MM.1S (cell line): ENCODE measurements around the gene LAP3.
"Not testable (repeated sequence)": the region's sequence is repeated elsewhere in the genome, so short reads cannot be mapped to it uniquely, and the experiment has no call there.

Experiments used
- DNase-seq: peaks from one replicate; pipeline ENCODE4 v3.0.0-alpha.2; 2015
- H2AFZ ChIP-seq: fragments of 300-600 bp; sonication (generic); 2 replicates; pipeline ENCODE4 v1.6.0; 2016; ENCODE audit warnings: antibody characterized with exemption, low read length
- H3F3A ChIP-seq: fragments of 300-600 bp; sonication (generic); 2 replicates; pipeline ENCODE4 v1.6.1; 2016; ENCODE audit warnings: mild to moderate bottlenecking, antibody characterized with exemption, low read length, moderate library complexity, mixed read lengths; ENCODE audit not compliant: insufficient read depth
- H3K27ac ChIP-seq: fragments of 300-600 bp; sonication (generic); 2 replicates; pipeline ENCODE4 v1.5.1; 2016; ENCODE audit warnings: mild to moderate bottlenecking, low read length
- H3K27me3 ChIP-seq: fragments of 300-600 bp; sonication (generic); replicated peaks from 2 replicates; pipeline ENCODE4 v1.6.0; 2016; ENCODE audit warnings: low read length; ENCODE audit not compliant: insufficient read depth
- H3K36me3 ChIP-seq: fragments of 300-600 bp; sonication (generic); replicated peaks from 2 replicates; pipeline ENCODE4 v1.6.1; 2016; ENCODE audit warnings: mild to moderate bottlenecking, low read length, mixed read lengths; ENCODE audit not compliant: insufficient read depth
- H3K4me1 ChIP-seq: fragments of 300-600 bp; sonication (generic); 2 replicates; pipeline ENCODE4 v1.6.1; 2016; ENCODE audit warnings: low read length, mixed read lengths
- H3K4me2 ChIP-seq: fragments of 300-600 bp; sonication (generic); 2 replicates; pipeline ENCODE4 v1.6.0; 2016; ENCODE audit warnings: low read depth, low read length
- H3K4me3 ChIP-seq: fragments of 300-600 bp; sonication (generic); 2 replicates; pipeline ENCODE4 v1.5.1; 2016; ENCODE audit warnings: low read length, mixed read lengths
- H3K79me2 ChIP-seq: fragments of 300-600 bp; sonication (generic); 2 replicates; pipeline ENCODE4 v1.6.1; 2016; ENCODE audit warnings: mixed run types, low read length, mixed read lengths
- H3K9ac ChIP-seq: fragments of 300-600 bp; sonication (generic); 2 replicates; pipeline ENCODE4 v1.6.1; 2016; ENCODE audit warnings: low read length, mixed read lengths
- H3K9me2 ChIP-seq: fragments of 300-600 bp; sonication (generic); replicated peaks from 2 replicates; pipeline ENCODE4 v1.6.1; 2016; ENCODE audit warnings: mild to moderate bottlenecking, low read length, mixed read lengths; ENCODE audit not compliant: insufficient read depth
- H3K9me3 ChIP-seq: fragments of 300-600 bp; sonication (generic); replicated peaks from 2 replicates; pipeline ENCODE4 v1.6.1; 2016; ENCODE audit warnings: mild to moderate bottlenecking, low read length, mixed read lengths; ENCODE audit not compliant: insufficient read depth
- H4K20me1 ChIP-seq: fragments of 300-600 bp; sonication (generic); 2 replicates; pipeline ENCODE4 v1.6.1; 2016; ENCODE audit warnings: mild to moderate bottlenecking, low read length, moderate library complexity, mixed read lengths; ENCODE audit not compliant: insufficient read depth
- EZH2 ChIP-seq: fragments of 300-600 bp; sonication (generic); optimal IDR thresholded peaks from 2 replicates; pipeline ENCODE3; 2017; ENCODE audit warnings: low read depth, mild to moderate bottlenecking, antibody characterized with exemption, low read length, mixed read lengths
- EZH2phosphoT487 ChIP-seq: fragments of 300-600 bp; sonication (generic); IDR thresholded peaks from 2 replicates; pipeline ENCODE4 v1.6.1; 2018; ENCODE audit warnings: antibody characterized with exemption, low read length
- TF ChIP-seq, protein P1 (sequence below): fragments of 300-600 bp; sonication (generic); IDR thresholded peaks from 2 replicates; pipeline ENCODE4 v1.5.1; 2016; ENCODE audit warnings: antibody characterized with exemption, low read length, mixed read lengths

Gene LAP3

DNA sequence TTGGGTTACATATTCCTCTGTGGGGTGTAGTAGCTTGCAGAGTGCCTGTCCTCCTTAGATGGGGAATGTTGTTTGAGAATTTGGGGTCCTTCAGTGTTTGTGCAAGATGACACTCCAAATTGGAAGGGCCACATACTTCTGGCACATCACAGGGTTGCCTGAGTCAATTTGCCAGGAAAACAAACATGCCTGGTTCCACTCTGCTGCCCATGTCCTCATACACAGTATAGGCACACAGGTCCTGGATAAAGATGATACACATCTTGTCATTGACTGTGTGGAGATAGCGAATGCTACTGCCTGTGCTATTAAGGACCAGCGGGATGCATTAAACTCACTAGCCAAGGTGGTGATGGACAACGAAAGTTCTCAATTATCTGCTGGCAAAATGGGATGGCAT lies 11.2 kb upstream of the LAP3 start:
- Histone ChIP-seq H3K79me2 (no peaks in the 10 kb centered on the region), H3F3A (no peaks in the 10 kb centered on the region), H4K20me1 (no peaks in the 10 kb centered on the region), H3K9me2 (no peaks in the 10 kb centered on the region), H3K4me2 (no peak overlapping the region), H3K4me1 (no peaks in the 10 kb centered on the region), H2AFZ (no peak overlapping the region), H3K27me3 (no peaks in the 10 kb centered on the region), H3K27ac (no peak overlapping the region), H3K36me3 (no peaks in the 10 kb centered on the region), H3K9ac (no peak overlapping the region), H3K4me3 (no peak overlapping the region), H3K9me3 (no peaks in the 10 kb centered on the region)
- DNase-seq, result no peak
- TF ChIP-seq, protein P1, sequence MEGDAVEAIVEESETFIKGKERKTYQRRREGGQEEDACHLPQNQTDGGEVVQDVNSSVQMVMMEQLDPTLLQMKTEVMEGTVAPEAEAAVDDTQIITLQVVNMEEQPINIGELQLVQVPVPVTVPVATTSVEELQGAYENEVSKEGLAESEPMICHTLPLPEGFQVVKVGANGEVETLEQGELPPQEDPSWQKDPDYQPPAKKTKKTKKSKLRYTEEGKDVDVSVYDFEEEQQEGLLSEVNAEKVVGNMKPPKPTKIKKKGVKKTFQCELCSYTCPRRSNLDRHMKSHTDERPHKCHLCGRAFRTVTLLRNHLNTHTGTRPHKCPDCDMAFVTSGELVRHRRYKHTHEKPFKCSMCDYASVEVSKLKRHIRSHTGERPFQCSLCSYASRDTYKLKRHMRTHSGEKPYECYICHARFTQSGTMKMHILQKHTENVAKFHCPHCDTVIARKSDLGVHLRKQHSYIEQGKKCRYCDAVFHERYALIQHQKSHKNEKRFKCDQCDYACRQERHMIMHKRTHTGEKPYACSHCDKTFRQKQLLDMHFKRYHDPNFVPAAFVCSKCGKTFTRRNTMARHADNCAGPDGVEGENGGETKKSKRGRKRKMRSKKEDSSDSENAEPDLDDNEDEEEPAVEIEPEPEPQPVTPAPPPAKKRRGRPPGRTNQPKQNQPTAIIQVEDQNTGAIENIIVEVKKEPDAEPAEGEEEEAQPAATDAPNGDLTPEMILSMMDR, result no peak

DNA sequence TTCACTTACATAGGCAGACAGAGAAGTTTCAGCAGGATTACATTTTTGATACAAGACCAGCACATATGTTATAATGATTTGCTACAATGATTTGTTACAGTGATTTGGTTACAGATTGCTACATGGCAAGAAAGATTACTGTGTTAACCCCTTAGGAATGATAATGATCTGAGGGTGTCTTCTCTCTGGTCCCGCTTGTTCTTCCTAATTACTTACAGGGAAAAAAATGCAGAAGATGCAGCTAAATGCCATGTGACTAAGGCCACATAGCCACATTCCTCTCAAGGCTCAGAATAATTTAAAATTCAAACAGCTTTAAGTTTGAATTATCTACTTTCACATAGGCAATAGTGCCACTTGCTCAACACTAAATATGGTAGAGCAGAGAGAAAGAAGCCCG lies 9.7 kb upstream of the LAP3 start:
- H3K27me3 ChIP-seq, result no peaks in the 10 kb centered on the region
- H3K36me3 ChIP-seq, result no peaks in the 10 kb centered on the region
- H3K79me2 ChIP-seq, result no peaks in the 10 kb centered on the region
- H3F3A ChIP-seq, result no peaks in the 10 kb centered on the region
- no peak overlapping the region for H3K4me2 ChIP-seq
- no peak overlapping the region for H3K4me3 ChIP-seq
- H3K4me1 ChIP-seq, result no peaks in the 10 kb centered on the region
- no peak overlapping the region for H3K9ac ChIP-seq
- H3K9me2 ChIP-seq, result no peaks in the 10 kb centered on the region
- no peaks in the 10 kb centered on the region for H3K9me3 ChIP-seq
- no peak for TF ChIP-seq EZH2phosphoT487
- TF ChIP-seq, protein P1, result no peak
- TF ChIP-seq EZH2, result no peak
- H3K27ac ChIP-seq, result no peak overlapping the region
- H2AFZ ChIP-seq, result no peak overlapping the region
- H4K20me1 ChIP-seq, result no peaks in the 10 kb centered on the region
- no peak for DNase-seq

DNA sequence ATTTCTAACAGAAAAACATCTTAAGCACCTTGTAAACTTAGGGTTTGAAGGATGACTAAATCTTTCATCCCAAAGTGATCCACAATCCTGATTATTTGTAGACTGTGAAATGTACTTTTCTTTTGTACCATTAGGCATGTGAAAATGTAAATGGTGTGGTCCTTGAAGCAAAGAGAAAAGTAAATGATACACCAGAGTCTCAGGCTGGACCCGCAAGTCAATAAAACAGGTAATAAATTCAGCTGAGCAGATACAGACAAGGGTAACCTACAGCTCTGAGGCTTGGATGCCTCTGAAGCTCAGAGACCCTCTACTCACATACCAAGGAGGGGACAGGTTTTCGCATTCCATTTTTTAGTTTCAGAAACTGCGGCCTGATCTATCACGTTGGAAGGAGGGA lies 2.8 kb upstream of the LAP3 start:
- H3K4me2 ChIP-seq, result no peak overlapping the region
- no peaks in the 10 kb centered on the region for H3K36me3 ChIP-seq
- DNase-seq, result no peak
- peaks cover 29% of the 10 kb centered on the region for H3F3A ChIP-seq
- H3K4me1 ChIP-seq, result peaks cover 11% of the 10 kb centered on the region; the same call in 1 of the 2 replicates
- no peaks in the 10 kb centered on the region for H3K9me3 ChIP-seq
- no peak overlapping the region for H3K27ac ChIP-seq
- peaks cover 19% of the 10 kb centered on the region for H3K79me2 ChIP-seq
- H3K9me2 ChIP-seq, result no peaks in the 10 kb centered on the region
- no peak overlapping the region for H2AFZ ChIP-seq
- no peaks in the 10 kb centered on the region for H3K27me3 ChIP-seq
- H3K4me3 ChIP-seq, result no peak overlapping the region
- H4K20me1 ChIP-seq, result no peaks in the 10 kb centered on the region
- H3K9ac ChIP-seq, result no peak overlapping the region
- TF ChIP-seq EZH2phosphoT487 (no peak), EZH2 (no peak)
- TF ChIP-seq, protein P1, result no peak

DNA sequence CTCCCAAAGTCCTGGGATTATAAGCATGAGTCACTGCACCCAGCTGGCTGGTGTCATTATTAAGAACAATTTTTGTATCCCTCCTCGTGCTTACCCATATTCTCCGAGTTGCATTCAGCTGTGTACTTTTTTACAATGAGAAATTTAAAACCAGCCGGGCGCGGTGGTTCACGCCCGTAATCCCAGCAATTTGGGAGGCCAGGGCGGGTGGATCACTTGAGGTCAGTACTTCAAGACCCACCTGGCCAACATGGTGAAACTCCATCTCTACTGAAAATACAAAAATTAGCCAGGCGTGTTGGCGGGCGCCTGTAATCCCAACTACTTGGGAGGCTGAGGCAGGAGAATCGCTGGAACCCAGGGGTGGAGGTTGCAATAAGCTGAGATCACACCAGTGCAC lies 1.8 kb upstream of the LAP3 start:
- H4K20me1 ChIP-seq, H3K4me2 ChIP-seq, H3K9ac ChIP-seq, H3K4me3 ChIP-seq, H3K9me2 ChIP-seq, H3K9me3 ChIP-seq, H2AFZ ChIP-seq, H3K36me3 ChIP-seq, H3K27ac ChIP-seq, DNase-seq, H3K27me3 ChIP-seq: not testable (repeated sequence)
- peaks cover 20% of the 10 kb centered on the region for H3K4me1 ChIP-seq
- peaks cover 34% of the 10 kb centered on the region for H3F3A ChIP-seq
- H3K79me2 ChIP-seq, result peaks cover 26% of the 10 kb centered on the region
